ENCODE data around the gene DTL. TPM values are rescaled to one million over a fixed set of nuclear protein-coding genes. Genes with fewer than 3 reads are reported as not detected.

Gene DTL
- polyA plus RNA-seq, 3 donors = 19.0 to 23.7 (median 23.1) TPM

- no peak for DNase-seq (ENCODE audit: low read depth in 3 of 3, low spot score in 2 of 3)
These were observed 47.3 kb downstream of the DTL start for GRCh38 chr1:212082765-212083406.

- DNase-seq (ENCODE audit: low read depth in 3 of 3, low spot score in 2 of 3) = no peak
These were observed 54.1 kb downstream of the DTL start for GRCh38 chr1:212089560-212090163.

- no peak for DNase-seq (ENCODE audit: low read depth in 3 of 3, low spot score in 2 of 3)
These were observed 56.0 kb downstream of the DTL start for GRCh38 chr1:212091438-212092121.

- no peak for DNase-seq (ENCODE audit: low read depth in 3 of 3, low spot score in 2 of 3)
These were observed 61.8 kb downstream of the DTL start for GRCh38 chr1:212097360-212097759.

- no peak for DNase-seq (ENCODE audit: low read depth in 3 of 3, low spot score in 2 of 3)
These were observed 62.8 kb downstream of the DTL start for GRCh38 chr1:212098310-212098709.

GRCh38 chr1:212098771-212099170, 63.2 kb downstream of the DTL start:
- no peak for DNase-seq (ENCODE audit: low read depth in 3 of 3, low spot score in 2 of 3)

GRCh38 chr1:212101251-212101650, 65.7 kb downstream of the DTL start:
- no peak for DNase-seq (ENCODE audit: low read depth in 3 of 3, low spot score in 2 of 3)

- no peak for DNase-seq (ENCODE audit: low read depth in 3 of 3, low spot score in 2 of 3)
These were observed 66.2 kb downstream of the DTL start for GRCh38 chr1:212101735-212102134.

GRCh38 chr1:212104586-212105325, 69.2 kb downstream of the DTL start:
- no peak for DNase-seq (ENCODE audit: low read depth in 3 of 3, low spot score in 2 of 3)

- DNase-seq (ENCODE audit: low read depth in 3 of 3, low spot score in 2 of 3) = no peak
These were observed 70.8 kb downstream of the DTL start for GRCh38 chr1:212106286-212106792.

- DNase-seq (ENCODE audit: low read depth in 3 of 3, low spot score in 2 of 3) = no peak
These were observed 71.9 kb downstream of the DTL start for GRCh38 chr1:212107481-212107880.

GRCh38 chr1:212108187-212108586, 72.6 kb downstream of the DTL start:
- DNase-seq (ENCODE audit: low read depth in 3 of 3, low spot score in 2 of 3) = no peak

GRCh38 chr1:212108981-212109380, 73.4 kb downstream of the DTL start:
- DNase-seq (ENCODE audit: low read depth in 3 of 3, low spot score in 2 of 3) = no peak

- DNase-seq (ENCODE audit: low read depth in 3 of 3, low spot score in 2 of 3) = no peak
These were observed 74.2 kb downstream of the DTL start for GRCh38 chr1:212109728-212110127.

- no peak for DNase-seq (ENCODE audit: low read depth in 3 of 3, low spot score in 2 of 3)
These were observed 75.1 kb downstream of the DTL start for GRCh38 chr1:212110617-212111016.

GRCh38 chr1:212111536-212111935, 76.0 kb downstream of the DTL start:
- no peak for DNase-seq (ENCODE audit: low read depth in 3 of 3, low spot score in 2 of 3)

GRCh38 chr1:212113706-212114105, 78.2 kb downstream of the DTL start:
- DNase-seq (ENCODE audit: low read depth in 3 of 3, low spot score in 2 of 3) = no peak

- DNase-seq (ENCODE audit: low read depth in 3 of 3, low spot score in 2 of 3) = no peak
These were observed 82.8 kb downstream of the DTL start for GRCh38 chr1:212118167-212118871.

- DNase-seq (ENCODE audit: low read depth in 3 of 3, low spot score in 2 of 3) = no peak
These were observed 83.3 kb downstream of the DTL start for GRCh38 chr1:212118872-212119260.

GRCh38 chr1:212119397-212119837, 83.9 kb downstream of the DTL start:
- DNase-seq (ENCODE audit: low read depth in 3 of 3, low spot score in 2 of 3) = no peak

GRCh38 chr1:212119863-212120262, 84.3 kb downstream of the DTL start:
- DNase-seq (ENCODE audit: low read depth in 3 of 3, low spot score in 2 of 3) = no peak

Data from right renal cortex interstitium (tissue), 3 donors.